Ovary (tissue), 3 donors: ENCODE results near the gene PRM1.

Experiments
- CTCF ChIP-seq, 3 donors: fragments of 450-650 bp in 2 of 3; fragments of 200-600 bp in 1 of 3; IDR thresholded peaks; one replicate each; pipeline versions ENCODE4 v1.5.1 to v1.8.0; 2016 to 2022; ENCODE audit warnings: antibody characterized with exemption in 3 of 3, mild to moderate bottlenecking in 1 of 3
- EP300 ChIP-seq: sonication (generic); formaldehyde crosslinking; IDR thresholded peaks from one replicate; pipeline ENCODE4 v1.6.1; 2017; ENCODE audit warnings: antibody characterized with exemption
- POLR2A ChIP-seq: fragments of 450-650 bp; IDR thresholded peaks from one replicate; pipeline ENCODE4 v1.6.1; 2017; ENCODE audit warnings: antibody characterized with exemption, mild to moderate bottlenecking, moderate library complexity
- donor health status: DM: no; HTN: no; CAD: no.

- no peak for TF ChIP-seq CTCF (IDR thresholded peaks at IDR 0.05)
- no peak for TF ChIP-seq POLR2A
- no peak for TF ChIP-seq EP300
These were observed 7.3 kb downstream of the PRM1 start for GRCh38 chr16:11273721-11274324.
